GM18505 (cell line): ENCODE data around the gene KRTAP5-10.
"Not testable (repeated sequence)": the region's sequence is repeated elsewhere in the genome, so short reads cannot be mapped to it uniquely, and the experiment has no call there.

Experiments
- ATAC-seq: cut with Tn5 transposase; IDR thresholded peaks from one replicate; pipeline ENCODE4 v1.9.1; 2021; ENCODE audit not compliant: unreplicated experiment
- POLR2A ChIP-seq: IDR thresholded peaks from 4 replicates; pipeline ENCODE4 v1.6.1; 2011; ENCODE audit warnings: borderline replicate concordance; ENCODE audit not compliant: insufficient read depth, insufficient read length; ENCODE audit errors: extremely low read depth

KRTAP5-10 gene

GRCh38 chr11:71565263-71565662 is at the start of gene KRTAP5-10:
TSS of gene KRTAP5-10 (plus strand) at chr11:71565563. CDS start at chr11:71565588, 25 bp downstream.
- ATAC-seq, result no peak
- TF ChIP-seq POLR2A, result no peak

GRCh38 chr11:71518506-71519471 is 46.6 kb upstream of the KRTAP5-10 start:
- no peak for ATAC-seq
- no peak for TF ChIP-seq POLR2A

GRCh38 chr11:71519546-71519945 is 45.8 kb upstream of the KRTAP5-10 start:
- TF ChIP-seq POLR2A, result no peak
- no peak for ATAC-seq

GRCh38 chr11:71525188-71525937 is 40.0 kb upstream of the KRTAP5-10 start:
- ATAC-seq, result no peak
- no peak for TF ChIP-seq POLR2A

- no peak for TF ChIP-seq POLR2A
- ATAC-seq, result no peak
Observed at GRCh38 chr11:71525938-71526495, 39.3 kb upstream of the KRTAP5-10 start.

GRCh38 chr11:71526796-71527575 is 38.4 kb upstream of the KRTAP5-10 start, which contains the start of gene KRTAP5-7:
TSS of gene KRTAP5-7 (plus strand) at chr11:71527267. CDS start at chr11:71527301, 34 bp downstream.
- ATAC-seq, result not testable (repeated sequence)

GRCh38 chr11:71527576-71528210 is 37.7 kb upstream of the KRTAP5-10 start:
- no peak for ATAC-seq
- no peak for TF ChIP-seq POLR2A

- TF ChIP-seq POLR2A, result no peak
- no peak for ATAC-seq
Observed at GRCh38 chr11:71530602-71531001, 34.8 kb upstream of the KRTAP5-10 start.

- no peak for TF ChIP-seq POLR2A
- ATAC-seq, result no peak
Observed at GRCh38 chr11:71532036-71532610, 33.2 kb upstream of the KRTAP5-10 start.

GRCh38 chr11:71534711-71535608 is 30.4 kb upstream of the KRTAP5-10 start:
- not testable (repeated sequence) for ATAC-seq

GRCh38 chr11:71535825-71536224 is 29.5 kb upstream of the KRTAP5-10 start:
- ATAC-seq, result no peak
- no peak for TF ChIP-seq POLR2A
